ENCODE results near the gene REXO1.

- peak; percentile 87 to 96 (median 89) for TF ChIP-seq CTCF (IDR thresholded peaks at IDR 0.05; ENCODE audit: control extremely low read depth in 1 of 3, insufficient read depth in 1 of 3, low read depth in 1 of 3, low read length in 3 of 3)
- no peak for TF ChIP-seq BCL11A (IDR thresholded peaks at IDR 0.05; ENCODE audit: low read depth in 2 of 2, low read length in 2 of 2)
- no peak for TF ChIP-seq EZH2 (IDR thresholded peaks at IDR 0.05; ENCODE audit: low read depth, low read length, severe bottlenecking)
- TF ChIP-seq RFX5 (IDR thresholded peaks at IDR 0.05; ENCODE audit: borderline replicate concordance, low read depth, low read length): no peak
- TF ChIP-seq SAP30 (IDR thresholded peaks at IDR 0.05; ENCODE audit: insufficient read depth, insufficient replicate concordance, low read length): no peak
- no peak for TF ChIP-seq JUN (IDR thresholded peaks at IDR 0.05; ENCODE audit: low read depth, low read length)
- TF ChIP-seq SIRT6 (IDR thresholded peaks at IDR 0.05; ENCODE audit: low read length): no peak
- TF ChIP-seq RAD21 (IDR thresholded peaks at IDR 0.05 in 1 of 2, conservative IDR thresholded peaks at IDR 0.05 in 1 of 2; ENCODE audit: low read depth in 2 of 2, low read length in 2 of 2): peak; percentile 75
- no peak for TF ChIP-seq NRF1 (IDR thresholded peaks at IDR 0.05; ENCODE audit: low read depth, low read length)
Measured at GRCh38 chr19:1767464-1767933, 80.8 kb downstream of the REXO1 start.

Measured in H1 (cell line).